Non-pigmented ciliary epithelial cell (primary cell): Measurements from ENCODE around the gene PKIB.
A peak's percentile ranks its signal among the peaks of the same experiment; 100 is the strongest.
"Not testable (repeated sequence)": the region's sequence is repeated elsewhere in the genome, so short reads cannot be mapped to it uniquely, and the experiment has no call there.

ENCODE experiments used
- DNase-seq: peaks from one replicate; pipeline ENCODE4 v3.0.0-alpha.2; 2010; ENCODE audit warnings: low read depth

The PKIB gene

GRCh38 chr6:122710908-122711635 lies 100.9 kb downstream of the PKIB start:
- no peak for DNase-seq

- DNase-seq: no peak
Observed at GRCh38 chr6:122712093-122712447, 101.9 kb downstream of the PKIB start.

- no peak for DNase-seq
Observed at GRCh38 chr6:122712448-122713137, 102.4 kb downstream of the PKIB start.

GRCh38 chr6:122713138-122713537 lies 102.9 kb downstream of the PKIB start:
- DNase-seq: no peak

GRCh38 chr6:122714059-122714458 lies 103.9 kb downstream of the PKIB start:
- DNase-seq: no peak

GRCh38 chr6:122715725-122716124 lies 105.5 kb downstream of the PKIB start:
- DNase-seq: no peak

GRCh38 chr6:122717350-122717749 lies 107.1 kb downstream of the PKIB start:
- DNase-seq: peak; percentile 28

- no peak for DNase-seq
Observed at GRCh38 chr6:122718616-122719015, 108.4 kb downstream of the PKIB start.

GRCh38 chr6:122719176-122719575 lies 109.0 kb downstream of the PKIB start:
- no peak for DNase-seq

- DNase-seq: no peak
Observed at GRCh38 chr6:122722746-122723145, 112.5 kb downstream of the PKIB start.

- no peak for DNase-seq
Observed at GRCh38 chr6:122726649-122727048, 116.4 kb downstream of the PKIB start.

GRCh38 chr6:122727244-122727643 lies 117.0 kb downstream of the PKIB start:
- no peak for DNase-seq

- DNase-seq: no peak
Observed at GRCh38 chr6:122730334-122730733, 120.1 kb downstream of the PKIB start.

GRCh38 chr6:122730775-122731386 lies 120.7 kb downstream of the PKIB start:
- DNase-seq: no peak

GRCh38 chr6:122733259-122733658 lies 123.1 kb downstream of the PKIB start:
- DNase-seq: no peak

- no peak for DNase-seq
Observed at GRCh38 chr6:122734529-122735395, 124.6 kb downstream of the PKIB start.

GRCh38 chr6:122735582-122735981 lies 125.4 kb downstream of the PKIB start:
- DNase-seq: no peak

- no peak for DNase-seq
Observed at GRCh38 chr6:122736163-122736562, 126.0 kb downstream of the PKIB start.

GRCh38 chr6:122736616-122737015 lies 126.4 kb downstream of the PKIB start:
- no peak for DNase-seq

GRCh38 chr6:122740091-122740490 lies 129.9 kb downstream of the PKIB start:
- no peak for DNase-seq

- no peak for DNase-seq
Observed at GRCh38 chr6:122740936-122741335, 130.7 kb downstream of the PKIB start.

GRCh38 chr6:122744247-122744646 lies 134.0 kb downstream of the PKIB start:
- not testable (repeated sequence) for DNase-seq
